H1 (cell line): ENCODE measurements around the gene ID1. TPM values are rescaled to one million over a fixed set of nuclear protein-coding genes. Genes with fewer than 3 reads are reported as not detected.

Experiments
- CTCF ChIA-PET: fragments of 300-600 bp; sonication (Branson Sonifier 250); formaldehyde crosslinking; loops from one replicate; lab custom pipeline; 2021; ENCODE audit not compliant: partially characterized antibody; lab: Charles Lee
- POLR2A ChIA-PET: fragments of 300-600 bp; sonication (Branson Sonifier 250); formaldehyde crosslinking; loops from one replicate; lab custom pipeline; 2021; ENCODE audit warnings: inconsistent platforms; ENCODE audit not compliant: partially characterized antibody; lab: Charles Lee
- DNase-seq, 2 experiments: peaks; one replicate each; pipeline versions ENCODE4 v3.0.0 to v3.0.0-alpha.2; 2010 to 2022; ENCODE audit warnings: low spot score in 2 of 2, low read depth in 1 of 2, mixed read lengths in 1 of 2
- FAIRE-seq: peaks from 2 replicates; lab custom pipeline; 2011; peaks lifted over from hg19 to GRCh38; lab: Jason Lieb, UNC
- H2AFZ ChIP-seq: 2 replicates; pipeline ENCODE4 v1.8.1; 2012; ENCODE audit warnings: low read length, inconsistent platforms
- H2AK5ac ChIP-seq: 2 replicates; pipeline ENCODE4 v1.6.1; 2013; ENCODE audit warnings: low read depth, low read length
- H2BK120ac ChIP-seq: replicated peaks from 2 replicates; pipeline ENCODE3; 2013; ENCODE audit warnings: low read depth, low read length, inconsistent platforms
- H2BK12ac ChIP-seq: 2 replicates; pipeline ENCODE4 v1.6.1; 2013; ENCODE audit warnings: low read depth, low read length
- H2BK15ac ChIP-seq: 2 replicates; pipeline ENCODE4 v1.6.1; 2013; ENCODE audit warnings: low read length
- H2BK20ac ChIP-seq: 2 replicates; pipeline ENCODE4 v1.6.1; 2013; ENCODE audit warnings: low read length
- H2BK5ac ChIP-seq: 2 replicates; pipeline ENCODE4 v1.6.1; 2013; ENCODE audit warnings: low read depth, low read length
- H3K14ac ChIP-seq: 2 replicates; pipeline ENCODE4 v1.6.1; 2013; ENCODE audit warnings: inconsistent platforms; ENCODE audit not compliant: insufficient read length
- H3K18ac ChIP-seq: 2 replicates; pipeline ENCODE4 v1.6.1; 2013; ENCODE audit warnings: low read length; ENCODE audit errors: extremely low read depth
- H3K23ac ChIP-seq: 2 replicates; pipeline ENCODE4 v1.6.1; 2013; ENCODE audit warnings: inconsistent platforms; ENCODE audit not compliant: insufficient read length
- H3K23me2 ChIP-seq: 2 replicates; pipeline ENCODE4 v1.6.1; 2013; ENCODE audit warnings: low read depth, low read length
- H3K27ac ChIP-seq: 2 replicates; pipeline ENCODE4 v1.6.1; 2011; ENCODE audit warnings: low read depth, low read length, inconsistent platforms
- H3K27me3 ChIP-seq, 4 experiments: replicated peaks in 1 of 4; 1 replicate in 1 of 4; 2 replicates in 3 of 4; pipeline versions ENCODE4 v1.6.1 to v1.8.1; 2011 to 2013; ENCODE audit warnings: low read length in 3 of 4, mild to moderate bottlenecking in 3 of 4, inconsistent platforms in 2 of 4, mixed read lengths in 2 of 4, moderate library complexity in 1 of 4; ENCODE audit not compliant: control insufficient read depth in 3 of 4, insufficient read depth in 3 of 4; ENCODE audit errors: extremely low read depth in 1 of 4
- H3K36me3 ChIP-seq, 4 experiments: 2 replicates each; pipeline versions ENCODE4 v1.6.1 to v1.8.1; 2011 to 2013; ENCODE audit warnings: mild to moderate bottlenecking in 4 of 4, low read length in 3 of 4, moderate library complexity in 2 of 4, control low read depth in 1 of 4, inconsistent platforms in 1 of 4; ENCODE audit not compliant: insufficient read depth in 4 of 4, control insufficient read depth in 2 of 4
- H3K4ac ChIP-seq: replicated peaks from 2 replicates; pipeline ENCODE3; 2013; ENCODE audit warnings: low read length, low read depth, mixed read lengths, inconsistent platforms; ENCODE audit not compliant: insufficient read length
- H3K4me1 ChIP-seq, 4 experiments: replicated peaks in 1 of 4; 1 replicate in 1 of 4; 2 replicates in 3 of 4; pipeline versions ENCODE4 v1.6.1 to v1.8.1; 2011 to 2013; ENCODE audit warnings: low read length in 3 of 4, inconsistent platforms in 2 of 4, mixed read lengths in 1 of 4; ENCODE audit not compliant: insufficient read depth in 4 of 4, control insufficient read depth in 3 of 4
- H3K4me2 ChIP-seq, 2 experiments: 2 replicates each; pipeline versions ENCODE4 v1.6.1 to v1.8.1; 2011 to 2013; ENCODE audit warnings: low read depth in 2 of 2, low read length in 2 of 2, control low read depth in 1 of 2, inconsistent platforms in 1 of 2, mild to moderate bottlenecking in 1 of 2; ENCODE audit not compliant: insufficient read depth in 1 of 2
- H3K4me3 ChIP-seq, 4 experiments: fragments of 200-600, 300-600 bp in 1 of 4; sonication (generic), shearing (Covaris generic), sonication (Bioruptor Twin) in 1 of 4; 2 replicates each; pipeline versions ENCODE4 v1.5.1 to v1.8.1; 2011 to 2016; ENCODE audit warnings: low read length in 4 of 4, low read depth in 3 of 4, control low read depth in 2 of 4, inconsistent platforms in 2 of 4, mild to moderate bottlenecking in 2 of 4, mixed read lengths in 1 of 4, moderate library complexity in 1 of 4; ENCODE audit not compliant: insufficient read depth in 2 of 4; ENCODE audit errors: extremely low read depth in 1 of 4
- H3K56ac ChIP-seq: replicated peaks from 2 replicates; pipeline ENCODE3; 2013; ENCODE audit warnings: low read depth, mild to moderate bottlenecking, mixed read lengths, low read length, inconsistent platforms; ENCODE audit not compliant: insufficient read length
- H3K79me1 ChIP-seq: 2 replicates; pipeline ENCODE4 v1.6.1; 2013; ENCODE audit warnings: low read depth, low read length, control low read depth
- H3K79me2 ChIP-seq, 2 experiments: 2 replicates each; pipeline versions ENCODE4 v1.6.1 to v1.8.1; 2012 to 2013; ENCODE audit warnings: low read length in 2 of 2, mild to moderate bottlenecking in 2 of 2, inconsistent platforms in 1 of 2; ENCODE audit not compliant: insufficient read depth in 2 of 2, control insufficient read depth in 1 of 2
- H3K9ac ChIP-seq, 4 experiments: replicated peaks in 1 of 4; 1 replicate in 1 of 4; 2 replicates in 3 of 4; pipeline versions ENCODE4 v1.6.1 to v1.8.1; 2011 to 2013; ENCODE audit warnings: low read depth in 3 of 4, low read length in 3 of 4, control low read depth in 2 of 4, mild to moderate bottlenecking in 2 of 4, moderate library complexity in 2 of 4, inconsistent platforms in 1 of 4; ENCODE audit errors: extremely low read depth in 1 of 4
- H3K9me3 ChIP-seq, 2 experiments: 2 replicates each; pipeline versions ENCODE4 v1.6.1 to v1.8.1; 2012 to 2013; ENCODE audit warnings: mild to moderate bottlenecking in 2 of 2, moderate library complexity in 2 of 2, control low read depth in 1 of 2, inconsistent platforms in 1 of 2, low read depth in 1 of 2, low read length in 1 of 2, mixed read lengths in 1 of 2; ENCODE audit not compliant: insufficient read depth in 2 of 2
- H4K20me1 ChIP-seq, 2 experiments: replicated peaks in 1 of 2; 2 replicates each; pipeline versions ENCODE3 to v1.8.1; 2011 to 2013; ENCODE audit warnings: inconsistent platforms in 2 of 2, low read length in 2 of 2, mild to moderate bottlenecking in 1 of 2; ENCODE audit not compliant: insufficient read depth in 2 of 2, control insufficient read depth in 1 of 2
- H4K5ac ChIP-seq: 2 replicates; pipeline ENCODE4 v1.6.1; 2013; ENCODE audit warnings: low read length, low read depth, mixed read lengths, inconsistent platforms; ENCODE audit not compliant: insufficient read length
- H4K8ac ChIP-seq: 2 replicates; pipeline ENCODE4 v1.8.0; 2013; ENCODE audit warnings: mild to moderate bottlenecking, moderate library complexity, low read length, inconsistent platforms; ENCODE audit not compliant: insufficient read depth; ENCODE audit errors: extremely low read depth
- H4K91ac ChIP-seq: replicated peaks from 2 replicates; pipeline ENCODE3; 2013; ENCODE audit warnings: low read length, mixed read lengths, inconsistent platforms; ENCODE audit not compliant: insufficient read length
- POLR2AphosphoS5 ChIP-seq: IDR thresholded peaks from 2 replicates; pipeline ENCODE4 v1.6.1; 2011; ENCODE audit warnings: low read depth, low read length
- WGBS, 2 experiments: shearing (Covaris generic) in 1 of 2; methylation state at CpG; one replicate each; pipeline versions ENCODE4 v1.1.6 to v1.1.7; 2013 to 2015; ENCODE audit warnings: low lambda C conversion rate in 2 of 2, mixed read lengths in 2 of 2, inconsistent platforms in 1 of 2, low coverage in 1 of 2, missing lambda C conversion rate in 1 of 2; ENCODE audit not compliant: insufficient replicate concordance in 2 of 2, insufficient coverage in 1 of 2, insufficient read length in 1 of 2; ENCODE audit errors: extremely low coverage in 1 of 2, missing lambda C conversion rate in 1 of 2; 5-methylcytosine and 5-hydroxymethylcytosine counted together
- polyA plus RNA-seq, 7 experiments: library from polyadenylated mRNA; depleted of rRNA in 3 of 7; stranded (reverse) in 5 of 7; unstranded in 2 of 7; fragments of >200 nt in 5 of 7; fragments of 200-250 nt in 2 of 7; gene quantifications; 1 replicate in 5 of 7; 2 replicates in 1 of 7; 4 replicates in 1 of 7; pipeline versions ENCODE4 v1.2.1 to v1.2.3, GENCODE V29; 2011 to 2013; ENCODE audit warnings: missing spikeins in 2 of 7, mixed read lengths in 2 of 7
- total RNA-seq: library from RNA; stranded (reverse); fragmentation: NEBNext Ultra II Directional; extraction: Animal tissue kit (Norgen Biotek cat#: 25700); gene quantifications from 2 replicates; pipeline ENCODE4 v1.2.1, GENCODE V29; 2021
- TF ChIP-seq, protein P1 (sequence below): IDR thresholded peaks from 2 replicates; pipeline ENCODE4 v1.6.1; 2011; ENCODE audit warnings: low read length, improper control_type of control experiment

Gene ID1
- total and polyA plus RNA-seq, 2 of the 8 experiments (the other 6 are each of a cell fraction or from before 2014, with no cell fraction given), result 120 to 357 TPM

DNA sequence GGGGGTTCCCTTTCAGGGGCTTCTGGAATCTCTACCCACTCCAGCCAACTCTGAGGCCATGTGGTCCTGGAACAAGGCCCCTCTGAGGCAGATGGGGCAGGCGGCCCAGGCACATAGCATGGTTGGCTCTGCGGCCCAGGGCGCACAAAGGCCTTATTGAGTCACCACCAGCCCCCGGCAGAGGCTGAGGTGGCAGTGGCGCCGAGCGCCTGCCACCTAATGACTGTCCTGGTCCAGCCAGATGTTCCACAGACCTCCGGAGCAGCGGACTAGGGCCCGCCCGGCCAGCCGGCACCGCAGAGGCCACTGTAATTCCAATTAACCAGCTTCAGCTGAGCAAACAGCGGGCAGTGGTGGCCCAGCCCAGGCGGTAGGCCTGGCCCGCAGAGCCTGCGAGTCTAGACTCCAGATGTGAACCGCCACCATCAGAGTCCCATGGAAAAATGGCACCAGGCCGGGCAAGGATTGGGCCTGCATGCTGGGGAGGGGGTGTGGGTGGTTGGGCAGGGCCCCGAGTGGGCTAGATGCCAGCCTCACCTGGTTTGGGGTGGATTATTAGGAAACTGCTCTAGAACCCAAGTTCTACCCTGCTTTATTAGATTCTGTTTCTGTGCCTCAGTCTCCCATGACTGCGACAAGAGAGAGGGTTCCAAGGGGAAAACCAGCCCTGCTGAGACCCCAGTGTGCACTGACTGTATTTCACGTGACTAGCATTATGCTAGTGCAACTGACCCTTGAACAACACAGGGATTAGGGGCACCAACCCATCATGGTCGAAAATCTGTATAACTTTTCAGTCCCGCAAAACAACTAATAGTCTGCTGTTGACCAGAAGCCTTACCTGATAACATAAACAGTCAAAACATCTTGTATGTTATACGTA, 34.1 kb upstream of the ID1 start:
- Histone ChIP-seq H3K27ac (no peak overlapping the region), H4K91ac (no peak overlapping the region)
- CTCF ChIA-PET, result interaction anchor here (0.6 to 30.5 kb wide), 12 partner anchors 8 to 652 kb away, joined by 3 to 1559 read pairs (median 25); partner anchors contain the start of gene ID1
- no peak for FAIRE-seq
- TF ChIP-seq, protein P1, sequence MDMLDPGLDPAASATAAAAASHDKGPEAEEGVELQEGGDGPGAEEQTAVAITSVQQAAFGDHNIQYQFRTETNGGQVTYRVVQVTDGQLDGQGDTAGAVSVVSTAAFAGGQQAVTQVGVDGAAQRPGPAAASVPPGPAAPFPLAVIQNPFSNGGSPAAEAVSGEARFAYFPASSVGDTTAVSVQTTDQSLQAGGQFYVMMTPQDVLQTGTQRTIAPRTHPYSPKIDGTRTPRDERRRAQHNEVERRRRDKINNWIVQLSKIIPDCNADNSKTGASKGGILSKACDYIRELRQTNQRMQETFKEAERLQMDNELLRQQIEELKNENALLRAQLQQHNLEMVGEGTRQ, result no peak
- TF ChIP-seq POLR2AphosphoS5, result 0 out of 2 replicates have a peak, but pooled peaks have one; percentile 55
- TF ChIP-seq, all 59 proteins: peak for 1
- Histone ChIP-seq H2BK15ac (no peak overlapping the region), H3K9ac (no peak overlapping the region), H3K23ac (no peak overlapping the region), H3K79me1 (no peaks in the 10 kb centered on the region), H3K14ac (no peak overlapping the region), H2AK5ac (no peak overlapping the region; the same call in 1 of the 2 replicates), H4K8ac (peak overlapping the region; percentile 83), H2AFZ (no peak overlapping the region), H2BK20ac (0 out of 2 replicates have a peak overlapping the region, but pooled peaks have one; percentile 23), H3K27me3 (no peaks in the 10 kb centered on the region), H3K4me1 (peaks cover 17 to 38% (median 29%) of the 10 kb centered on the region in 4 experiments), H3K4me2 (no peak overlapping the region), H3K79me2 (0 out of 4 replicates have a peak, but pooled peaks cover 0 to 3% of the 10 kb centered on the region in 2 experiments), H2BK5ac (no peak overlapping the region), H4K20me1 (peaks cover 0 to 1% of the 10 kb centered on the region in 2 experiments), H3K4ac (peak overlapping the region; percentile 0), H3K36me3 (peaks cover 2 to 12% (median 6%) of the 10 kb centered on the region in 4 experiments; a peak in 5 of 8 replicates), H2BK120ac (no peak overlapping the region), H3K18ac (no peak overlapping the region; the same call in none of the 2 replicates), H4K5ac (no peak overlapping the region), H2BK12ac (peak overlapping the region; percentile 29), H3K23me2 (peaks cover 3% of the 10 kb centered on the region; the same call in 1 of the 2 replicates), H3K4me3 (no peak overlapping the region), H3K9me3 (no peaks in the 10 kb centered on the region), H3K56ac (no peak overlapping the region)
- POLR2A ChIA-PET, result interaction anchor here (1.0 to 24.3 kb wide), 6 partner anchors 9 to 36 kb away, joined by 3 to 1033 read pairs (median 18); partner anchors contain the start of gene ID1
- 95% methylated on average over 25 of the region's 25 CpGs; no CpG with 5 or more reads in 1 of the 2 experiments for WGBS, 2 experiments
- DNase-seq, result no peak
